HepG2 (cell line): ENCODE data around the gene DNAJC4. TPM values are rescaled to one million over a fixed set of nuclear protein-coding genes. Genes with fewer than 3 reads are reported as not detected.

Source experiments
- CBX5 ChIP-seq: sonication (generic); formaldehyde crosslinking; IDR thresholded peaks from 2 replicates; pipeline ENCODE4 v1.4.0; 2020; ENCODE audit warnings: missing genetic modification reagents, borderline replicate concordance
- DR1 ChIP-seq: sonication (generic); formaldehyde crosslinking; IDR thresholded peaks from 2 replicates; pipeline ENCODE4 v1.8.0; 2021; ENCODE audit warnings: mild to moderate bottlenecking, missing genetic modification reagents, inconsistent platforms
- EHMT2 ChIP-seq: fragments of 200-600 bp; sonication (generic); IDR thresholded peaks from 2 replicates; pipeline ENCODE4 v1.7.0; 2017; ENCODE audit warnings: antibody characterized with exemption, low read depth, low read length, borderline replicate concordance
- ERF ChIP-seq: IDR thresholded peaks from 2 replicates; pipeline ENCODE4 v1.6.1; 2018; ENCODE audit warnings: missing biosample characterization, missing genetic modification reagents
- FOXC1 ChIP-seq: sonication (generic); formaldehyde crosslinking; IDR thresholded peaks from 2 replicates; pipeline ENCODE4 v1.8.0; 2022; ENCODE audit warnings: mild to moderate bottlenecking, missing genetic modification reagents, borderline replicate concordance
- HIVEP1 ChIP-seq: sonication (generic); formaldehyde crosslinking; IDR thresholded peaks from 2 replicates; pipeline ENCODE4 v1.4.0; 2020; ENCODE audit warnings: mild to moderate bottlenecking, missing genetic modification reagents
- HNF4G ChIP-seq, 2 experiments: sonication (generic) in 1 of 2; formaldehyde crosslinking in 1 of 2; IDR thresholded peaks; 2 replicates each; pipeline versions ENCODE4 v1.4.0 to v1.6.1; 2011 to 2020; ENCODE audit warnings: borderline replicate concordance in 2 of 2, low read depth in 2 of 2, mild to moderate bottlenecking in 2 of 2, low read length in 1 of 2, missing genetic modification reagents in 1 of 2, moderate library complexity in 1 of 2
- HOXA9 ChIP-seq: sonication (generic); formaldehyde crosslinking; IDR thresholded peaks from 2 replicates; pipeline ENCODE4 v1.8.1; 2022; ENCODE audit warnings: missing genetic modification reagents, mild to moderate bottlenecking, moderate library complexity, borderline replicate concordance
- IKZF1 ChIP-seq: fragments of 450-650 bp; IDR thresholded peaks from 2 replicates; pipeline ENCODE4 v1.7.1; 2016
- MYC ChIP-seq: sonication (generic); formaldehyde crosslinking; IDR thresholded peaks from 2 replicates; pipeline ENCODE4 v1.9.0; 2021; ENCODE audit warnings: missing genetic modification reagents, borderline replicate concordance
- NR2F1 ChIP-seq, 2 experiments: fragments of 450-650 bp in 1 of 2; formaldehyde crosslinking in 1 of 2; IDR thresholded peaks; 2 replicates each; pipeline versions ENCODE4 v1.5.0 to v1.6.1; 2016 to 2020; ENCODE audit warnings: mild to moderate bottlenecking in 1 of 2, missing compliant biosample characterization in 1 of 2, missing genetic modification reagents in 1 of 2, moderate library complexity in 1 of 2
- ONECUT2 ChIP-seq: sonication (generic); formaldehyde crosslinking; IDR thresholded peaks from 2 replicates; pipeline ENCODE4 v1.4.0; 2020; ENCODE audit warnings: missing genetic modification reagents
- PAWR ChIP-seq: sonication (generic); formaldehyde crosslinking; IDR thresholded peaks from 2 replicates; pipeline ENCODE4 v1.4.0; 2020; ENCODE audit warnings: missing genetic modification reagents, mild to moderate bottlenecking, borderline replicate concordance
- TCF12 ChIP-seq, 2 experiments: fragments of 450-650 bp in 1 of 2; sonication (generic) in 1 of 2; formaldehyde crosslinking in 1 of 2; IDR thresholded peaks; 2 replicates each; pipeline versions ENCODE4 v1.6.1 to v1.8.0; 2017 to 2022; ENCODE audit warnings: antibody characterized with exemption in 1 of 2, mild to moderate bottlenecking in 1 of 2, missing genetic modification reagents in 1 of 2, moderate library complexity in 1 of 2
- ZNF256 ChIP-seq: sonication (generic); formaldehyde crosslinking; conservative IDR thresholded peaks from 2 replicates; pipeline ENCODE4 v1.4.0; 2020; ENCODE audit warnings: missing genetic modification reagents
- ZNF331 ChIP-seq: sonication (generic); formaldehyde crosslinking; IDR thresholded peaks from 2 replicates; pipeline ENCODE4 v1.4.0; 2020; ENCODE audit warnings: missing genetic modification reagents
- ZNF354B ChIP-seq: sonication (generic); formaldehyde crosslinking; IDR thresholded peaks from 2 replicates; pipeline ENCODE4 v1.8.0; 2022; ENCODE audit warnings: mild to moderate bottlenecking, missing genetic modification reagents
- ZNF747 ChIP-seq: sonication (generic); formaldehyde crosslinking; IDR thresholded peaks from 2 replicates; pipeline ENCODE4 v1.8.1; 2023; ENCODE audit warnings: missing genetic modification reagents, mild to moderate bottlenecking, borderline replicate concordance
- polyA plus RNA-seq, 8 experiments: library from polyadenylated mRNA; depleted of rRNA in 3 of 8; stranded (reverse) in 7 of 8; unstranded in 1 of 8; fragments of >200 nt; fragmentation: Illumina TruSeq in 4 of 8; extraction: Trizol in 4 of 8; gene quantifications; 2 replicates each; pipeline versions ENCODE4 v1.2.1 to v1.2.3, GENCODE V29; 2011 to 2016; ENCODE audit warnings: low read depth in 4 of 8, missing spikeins in 1 of 8, mixed read lengths in 1 of 8; ENCODE audit not compliant: insufficient read depth in 1 of 8
- total RNA-seq, 5 experiments: library from RNA; depleted of rRNA; stranded (reverse); fragments of >200 nt; fragmentation: Illumina TruSeq; extraction: Trizol; gene quantifications; 2 replicates each; pipeline ENCODE4 v1.2.3, GENCODE V29; 2016; ENCODE audit warnings: low read depth in 1 of 5
- TF ChIP-seq, protein P1 (sequence below): sonication (generic); formaldehyde crosslinking; IDR thresholded peaks from 2 replicates; pipeline ENCODE4 v1.8.0; 2022; ENCODE audit warnings: low read depth, missing genetic modification reagents
- TF ChIP-seq, protein P2 (sequence below): sonication (generic); formaldehyde crosslinking; IDR thresholded peaks from 2 replicates; pipeline ENCODE4 v1.4.0; 2020; ENCODE audit warnings: missing genetic modification reagents, borderline replicate concordance
- TF ChIP-seq, protein P3 (sequence below): sonication (generic); formaldehyde crosslinking; IDR thresholded peaks from 2 replicates; pipeline ENCODE4 v1.4.0; 2020; ENCODE audit warnings: missing genetic modification reagents, mild to moderate bottlenecking, borderline replicate concordance
- TF ChIP-seq, protein P4 (sequence below): sonication (generic); formaldehyde crosslinking; IDR thresholded peaks from 2 replicates; pipeline ENCODE4 v1.5.0; 2020; ENCODE audit warnings: missing genetic modification reagents

DNAJC4 gene
- total and polyA plus RNA-seq, 2 of the 13 experiments (the other 11 are each of a cell fraction or from before 2014, with no cell fraction given) = 10.3 to 60.8 TPM

DNA sequence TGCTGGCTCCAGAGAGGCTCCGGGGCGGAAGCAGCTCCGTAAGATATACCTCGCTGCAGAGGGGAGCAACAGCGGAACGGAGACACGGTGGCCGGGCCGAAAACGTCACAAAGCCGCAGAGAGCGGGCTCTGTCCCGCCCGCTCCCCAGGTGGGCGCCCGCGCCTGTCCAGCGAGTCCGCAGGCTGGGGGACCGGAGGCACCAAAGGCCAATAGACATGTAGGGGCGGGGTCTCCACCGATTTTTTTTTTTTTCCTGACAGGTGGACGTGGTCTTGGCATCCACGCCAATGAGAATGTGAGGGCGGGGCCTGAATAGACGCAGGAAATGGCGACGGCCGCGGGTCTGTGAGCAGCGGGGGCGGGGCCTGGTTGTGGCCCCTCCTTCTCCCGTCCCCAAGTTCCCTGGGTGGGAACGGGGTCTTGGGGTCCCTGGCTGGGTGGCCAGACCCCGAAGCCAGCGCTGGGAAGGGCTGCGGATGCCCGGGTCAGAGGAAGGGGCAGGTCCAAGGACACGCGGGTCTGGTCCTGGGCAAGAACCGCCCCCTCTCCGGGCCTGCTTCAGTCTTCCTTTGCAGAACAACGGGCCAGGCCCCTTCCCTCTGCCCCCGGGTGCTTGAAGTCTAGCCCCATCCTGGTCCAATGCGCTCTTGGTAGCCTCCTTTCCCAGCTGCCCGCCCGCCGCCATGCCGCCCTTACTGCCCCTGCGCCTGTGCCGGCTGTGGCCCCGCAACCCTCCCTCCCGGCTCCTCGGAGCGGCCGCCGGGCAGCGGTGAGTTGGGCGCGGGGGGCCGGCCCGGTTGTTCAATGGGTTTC, at the start of gene DNAJC4 (continued):
- TF ChIP-seq TCF12 (IDR thresholded peaks at IDR 0.05) = no peak
- peak; percentile 10; the same call in 1 of the 2 replicates for TF ChIP-seq TCF12 (CRISPR knock-in tag; IDR thresholded peaks at IDR 0.05)
- TF ChIP-seq HOXA9 (CRISPR knock-in tag) = no peak
- no peak for TF ChIP-seq ZNF331 (CRISPR knock-in tag)
- no peak for TF ChIP-seq MYC (CRISPR knock-in tag)
- no peak for TF ChIP-seq CBX5 (CRISPR knock-in tag)
- TF ChIP-seq ZNF354B (CRISPR knock-in tag) = peak; percentile 69; the same call in 1 of the 2 replicates
- no peak for TF ChIP-seq ONECUT2
- peak; percentile 80; the same call in 1 of the 2 replicates for TF ChIP-seq FOXC1 (CRISPR knock-in tag)
- TF ChIP-seq NR2F1 (CRISPR knock-in tag; IDR thresholded peaks at IDR 0.05) = no peak
- TF ChIP-seq PAWR (CRISPR knock-in tag) = no peak
- TF ChIP-seq EHMT2 = no peak
- no peak for TF ChIP-seq ZNF256
- TF ChIP-seq, protein P1, sequence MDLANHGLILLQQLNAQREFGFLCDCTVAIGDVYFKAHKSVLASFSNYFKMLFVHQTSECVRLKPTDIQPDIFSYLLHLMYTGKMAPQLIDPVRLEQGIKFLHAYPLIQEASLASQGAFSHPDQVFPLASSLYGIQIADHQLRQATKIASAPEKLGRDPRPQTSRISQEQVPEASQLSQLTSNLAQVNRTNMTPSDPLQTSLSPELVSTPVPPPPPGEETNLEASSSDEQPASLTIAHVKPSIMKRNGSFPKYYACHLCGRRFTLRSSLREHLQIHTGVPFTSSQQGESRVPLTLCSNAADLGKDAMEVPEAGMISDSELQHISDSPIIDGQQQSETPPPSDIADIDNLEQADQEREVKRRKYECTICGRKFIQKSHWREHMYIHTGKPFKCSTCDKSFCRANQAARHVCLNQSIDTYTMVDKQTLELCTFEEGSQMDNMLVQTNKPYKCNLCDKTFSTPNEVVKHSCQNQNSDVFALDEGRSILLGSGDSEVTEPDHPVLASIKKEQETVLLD (CRISPR knock-in tag) = peak; percentile 49; the same call in 1 of the 2 replicates
- TF ChIP-seq HIVEP1 (CRISPR knock-in tag) = 0 out of 2 replicates have a peak, but pooled peaks have one; percentile 39
- TF ChIP-seq, protein P2, sequence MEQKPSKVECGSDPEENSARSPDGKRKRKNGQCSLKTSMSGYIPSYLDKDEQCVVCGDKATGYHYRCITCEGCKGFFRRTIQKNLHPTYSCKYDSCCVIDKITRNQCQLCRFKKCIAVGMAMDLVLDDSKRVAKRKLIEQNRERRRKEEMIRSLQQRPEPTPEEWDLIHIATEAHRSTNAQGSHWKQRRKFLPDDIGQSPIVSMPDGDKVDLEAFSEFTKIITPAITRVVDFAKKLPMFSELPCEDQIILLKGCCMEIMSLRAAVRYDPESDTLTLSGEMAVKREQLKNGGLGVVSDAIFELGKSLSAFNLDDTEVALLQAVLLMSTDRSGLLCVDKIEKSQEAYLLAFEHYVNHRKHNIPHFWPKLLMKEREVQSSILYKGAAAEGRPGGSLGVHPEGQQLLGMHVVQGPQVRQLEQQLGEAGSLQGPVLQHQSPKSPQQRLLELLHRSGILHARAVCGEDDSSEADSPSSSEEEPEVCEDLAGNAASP (CRISPR knock-in tag) = 0 out of 2 replicates have a peak, but pooled peaks have one; percentile 17
- 0 out of 2 replicates have a peak, but pooled peaks have one; percentile 25 for TF ChIP-seq DR1 (CRISPR knock-in tag)
- TF ChIP-seq, protein P3, sequence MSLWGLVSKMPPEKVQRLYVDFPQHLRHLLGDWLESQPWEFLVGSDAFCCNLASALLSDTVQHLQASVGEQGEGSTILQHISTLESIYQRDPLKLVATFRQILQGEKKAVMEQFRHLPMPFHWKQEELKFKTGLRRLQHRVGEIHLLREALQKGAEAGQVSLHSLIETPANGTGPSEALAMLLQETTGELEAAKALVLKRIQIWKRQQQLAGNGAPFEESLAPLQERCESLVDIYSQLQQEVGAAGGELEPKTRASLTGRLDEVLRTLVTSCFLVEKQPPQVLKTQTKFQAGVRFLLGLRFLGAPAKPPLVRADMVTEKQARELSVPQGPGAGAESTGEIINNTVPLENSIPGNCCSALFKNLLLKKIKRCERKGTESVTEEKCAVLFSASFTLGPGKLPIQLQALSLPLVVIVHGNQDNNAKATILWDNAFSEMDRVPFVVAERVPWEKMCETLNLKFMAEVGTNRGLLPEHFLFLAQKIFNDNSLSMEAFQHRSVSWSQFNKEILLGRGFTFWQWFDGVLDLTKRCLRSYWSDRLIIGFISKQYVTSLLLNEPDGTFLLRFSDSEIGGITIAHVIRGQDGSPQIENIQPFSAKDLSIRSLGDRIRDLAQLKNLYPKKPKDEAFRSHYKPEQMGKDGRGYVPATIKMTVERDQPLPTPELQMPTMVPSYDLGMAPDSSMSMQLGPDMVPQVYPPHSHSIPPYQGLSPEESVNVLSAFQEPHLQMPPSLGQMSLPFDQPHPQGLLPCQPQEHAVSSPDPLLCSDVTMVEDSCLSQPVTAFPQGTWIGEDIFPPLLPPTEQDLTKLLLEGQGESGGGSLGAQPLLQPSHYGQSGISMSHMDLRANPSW (CRISPR knock-in tag) = peak; percentile 82; the same call in 1 of the 2 replicates
- TF ChIP-seq ZNF747 (CRISPR knock-in tag) = peak; percentile 24; the same call in 1 of the 2 replicates
- TF ChIP-seq ERF (CRISPR knock-in tag) = 0 out of 2 replicates have a peak, but pooled peaks have one; percentile 33
- no peak for TF ChIP-seq HNF4G (IDR thresholded peaks at IDR 0.05; ENCODE audit: borderline replicate concordance, low read depth, low read length)
- peak; percentile 18; the same call in 1 of the 2 replicates for TF ChIP-seq HNF4G (CRISPR knock-in tag; IDR thresholded peaks at IDR 0.05; ENCODE audit: borderline replicate concordance, low read depth)
- TF ChIP-seq IKZF1 = no peak
- TF ChIP-seq, protein P4, sequence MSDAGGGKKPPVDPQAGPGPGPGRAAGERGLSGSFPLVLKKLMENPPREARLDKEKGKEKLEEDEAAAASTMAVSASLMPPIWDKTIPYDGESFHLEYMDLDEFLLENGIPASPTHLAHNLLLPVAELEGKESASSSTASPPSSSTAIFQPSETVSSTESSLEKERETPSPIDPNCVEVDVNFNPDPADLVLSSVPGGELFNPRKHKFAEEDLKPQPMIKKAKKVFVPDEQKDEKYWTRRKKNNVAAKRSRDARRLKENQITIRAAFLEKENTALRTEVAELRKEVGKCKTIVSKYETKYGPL (CRISPR knock-in tag) = no peak
